Naive thymus-derived CD4-positive, alpha-beta T cell (primary cell): ENCODE results near the gene SLC6A11. TPM values are rescaled to one million over a fixed set of nuclear protein-coding genes. Genes with fewer than 3 reads are reported as not detected.

Experiments
- ATAC-seq: fragments of 150-1000 bp; cut with Tn5 transposase; 2 replicates; pipeline ENCODE4 v1.10.0; 2021; ENCODE audit warnings: mild to moderate bottlenecking, moderate library complexity
- CTCF ChIA-PET: fragments of 350-600 bp; sonication (Branson Sonifier 250); formaldehyde crosslinking; loops from one replicate; lab custom pipeline; 2021; ENCODE audit warnings: antibody characterized with exemption; lab: Charles Lee
- POLR2A ChIA-PET: fragments of 350-600 bp; sonication (Branson Sonifier 250); formaldehyde crosslinking; loops from one replicate; lab custom pipeline; 2021; ENCODE audit warnings: antibody characterized with exemption, inconsistent platforms; lab: Charles Lee
- DNase-seq, 9 donors: peaks; one replicate each; pipeline versions ENCODE4 v3.0.0 to v3.0.0-alpha.2; 2020 to 2022; ENCODE audit warnings: mixed read lengths in 1 of 9
- H3K27ac ChIP-seq: one replicate; pipeline ENCODE4 v1.7.0; 2013; ENCODE audit warnings: mild to moderate bottlenecking, low read depth, low read length, moderate library complexity
- H3K27me3 ChIP-seq, 2 donors: one replicate each; pipeline ENCODE4 v1.7.0; 2013; ENCODE audit warnings: low read length in 2 of 2, mild to moderate bottlenecking in 2 of 2, moderate library complexity in 2 of 2; ENCODE audit not compliant: control insufficient read depth in 2 of 2, insufficient read depth in 2 of 2
- H3K36me3 ChIP-seq, 3 experiments: 1 replicate in 2 of 3; 2 replicates in 1 of 3; pipeline ENCODE4 v1.7.0; 2013; ENCODE audit warnings: low read length in 3 of 3, mild to moderate bottlenecking in 3 of 3, moderate library complexity in 1 of 3; ENCODE audit not compliant: insufficient read depth in 3 of 3, control insufficient read depth in 2 of 3
- H3K4me1 ChIP-seq, 2 donors: one replicate each; pipeline ENCODE4 v1.7.0; 2013; ENCODE audit warnings: low read length in 2 of 2, mild to moderate bottlenecking in 2 of 2, moderate library complexity in 1 of 2; ENCODE audit not compliant: control insufficient read depth in 2 of 2, insufficient read depth in 2 of 2
- H3K4me3 ChIP-seq: 2 replicates; pipeline ENCODE4 v1.7.0; 2013; ENCODE audit warnings: mild to moderate bottlenecking, low read length
- H3K9me3 ChIP-seq, 3 experiments: 1 replicate in 2 of 3; 2 replicates in 1 of 3; pipeline ENCODE4 v1.7.0; 2013; ENCODE audit warnings: low read length in 3 of 3; ENCODE audit not compliant: control insufficient read depth in 2 of 3
- H3K27ac Mint-ChIP-seq, 9 donors: one replicate each; pipeline ENCODE4 v1.8.0; 2020 to 2022; ENCODE audit warnings: mixed read lengths in 9 of 9, mild to moderate bottlenecking in 8 of 9, moderate library complexity in 5 of 9, inconsistent platforms in 2 of 9
- H3K27me3 Mint-ChIP-seq, 5 donors: one replicate each; pipeline ENCODE4 v1.8.0; 2021 to 2022; ENCODE audit warnings: mixed read lengths in 5 of 5, mild to moderate bottlenecking in 1 of 5
- H3K36me3 Mint-ChIP-seq, 5 donors: one replicate each; pipeline ENCODE4 v1.8.0; 2020 to 2022; ENCODE audit warnings: mixed read lengths in 5 of 5, mild to moderate bottlenecking in 3 of 5, inconsistent platforms in 1 of 5
- H3K4me1 Mint-ChIP-seq, 7 donors: one replicate each; pipeline ENCODE4 v1.8.0; 2020 to 2022; ENCODE audit warnings: mixed read lengths in 7 of 7, mild to moderate bottlenecking in 3 of 7, inconsistent platforms in 1 of 7
- H3K4me3 Mint-ChIP-seq, 10 donors: one replicate each; pipeline ENCODE4 v1.8.0; 2020 to 2022; ENCODE audit warnings: mild to moderate bottlenecking in 10 of 10, mixed read lengths in 10 of 10, moderate library complexity in 6 of 10, inconsistent platforms in 2 of 10
- H3K9me3 Mint-ChIP-seq, 11 donors: one replicate each; pipeline ENCODE4 v1.8.0; 2020 to 2022; ENCODE audit warnings: mixed read lengths in 11 of 11, mild to moderate bottlenecking in 4 of 11, inconsistent platforms in 1 of 11, moderate library complexity in 1 of 11
- intact Hi-C, 2 donors: fragments of 100-400 bp; cut with micrococcal nuclease; formaldehyde crosslinking; loops; one replicate each; pipeline ENCODE4 v1.15.1; 2023
- polyA plus RNA-seq, 2 donors: library from polyadenylated mRNA; unstranded; fragments of 300-500 nt; fragmentation: Illumina TruSeq; gene quantifications; one replicate each; pipeline ENCODE4 v1.2.3, GENCODE V29; 2021
- total RNA-seq, 6 experiments: library from RNA in 5 of 6; stranded (reverse) in 5 of 6; gene quantifications; 1 replicate in 5 of 6; 2 replicates in 1 of 6; pipeline ENCODE4 v1.2.3 and lab custom pipeline; 2021 to 2026

The SLC6A11 gene
- total and polyA plus RNA-seq, 7 experiments from 2014 or later, result not detected

DNA sequence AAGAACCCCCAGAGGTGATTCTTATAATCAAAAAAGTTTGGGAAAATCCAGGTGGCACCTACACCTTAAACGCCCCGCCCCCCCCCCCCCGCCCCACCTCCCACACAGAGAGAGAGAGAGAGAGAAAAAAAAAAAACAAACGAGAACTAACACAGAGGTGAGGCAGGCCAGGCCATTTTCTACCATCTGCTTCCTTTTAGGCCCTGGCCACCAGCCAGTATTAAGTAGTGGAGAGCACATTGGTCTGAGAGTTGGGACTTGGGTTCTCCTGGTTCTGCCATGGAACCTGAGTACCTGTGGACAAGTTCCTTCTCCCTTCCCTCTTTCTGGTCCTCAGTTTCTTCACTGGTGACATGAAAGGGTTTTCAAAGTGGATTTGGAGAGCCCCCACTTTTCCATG lies 60.6 kb downstream of the SLC6A11 start:
- Histone ChIP-seq H3K36me3 (no peaks in the 10 kb centered on the region), H3K9me3 (no peaks in the 10 kb centered on the region), H3K4me3 (no peak overlapping the region), H3K4me1 (no peaks in the 10 kb centered on the region), H3K27ac (no peak overlapping the region), H3K27me3 (no peaks in the 10 kb centered on the region)
- ATAC-seq, result no peak
- CTCF ChIA-PET, result no interaction called here
- Mint-ChIP-seq H3K27me3 (peaks cover 3 to 41% (median 25%) of the 10 kb centered on the region in 5 donors), H3K4me3 (no peak overlapping the region), H3K27ac (no peak overlapping the region), H3K36me3 (peaks cover 0 to 3% (median 0%) of the 10 kb centered on the region in 5 donors), H3K4me1 (peaks cover 0 to 2% (median 0%) of the 10 kb centered on the region in 7 donors), H3K9me3 (peaks cover 0 to 4% (median 0%) of the 10 kb centered on the region in 11 donors)
- POLR2A ChIA-PET, result no interaction called here
- DNase-seq, result no peak
- intact Hi-C loops, result no loop called here

- POLR2A ChIA-PET, result no interaction called here
- intact Hi-C loops, result no loop called here
- CTCF ChIA-PET, result no interaction called here
Measured at GRCh38 chr3:10882851-10883250, 66.8 kb downstream of the SLC6A11 start.

GRCh38 chr3:10883478-10884234 lies 67.6 kb downstream of the SLC6A11 start:
- intact Hi-C loops, result no loop called here
- no peak overlapping the region for H3K27ac ChIP-seq
- ChIA-PET CTCF (no interaction called here), POLR2A (no interaction called here)
- H3K36me3 Mint-ChIP-seq, result peaks cover 0 to 3% (median 0%) of the 10 kb centered on the region in 5 donors
- H3K4me1 ChIP-seq, result no peaks in the 10 kb centered on the region
- no peak overlapping the region for H3K4me3 ChIP-seq
- H3K36me3 ChIP-seq, result no peaks in the 10 kb centered on the region
- H3K27me3 ChIP-seq, result no peaks in the 10 kb centered on the region
- no peaks in the 10 kb centered on the region for H3K4me1 Mint-ChIP-seq
- no peaks in the 10 kb centered on the region for H3K9me3 ChIP-seq
- H3K4me3 Mint-ChIP-seq, result no peak overlapping the region
- peaks cover 0 to 25% (median 11%) of the 10 kb centered on the region in 5 donors for H3K27me3 Mint-ChIP-seq
- no peak for DNase-seq
- no peak overlapping the region for H3K27ac Mint-ChIP-seq
- no peak for ATAC-seq
- peaks cover 0 to 5% (median 0%) of the 10 kb centered on the region in 11 donors for H3K9me3 Mint-ChIP-seq

More at GRCh38 chr3:10882851-10883250, 66.8 kb downstream of the SLC6A11 start:
- Mint-ChIP-seq H3K27me3 (peaks cover 0 to 25% (median 12%) of the 10 kb centered on the region in 5 donors), H3K27ac (no peak overlapping the region), H3K4me1 (no peaks in the 10 kb centered on the region), H3K4me3 (no peak overlapping the region), H3K9me3 (peaks cover 0 to 6% (median 0%) of the 10 kb centered on the region in 11 donors), H3K36me3 (peaks cover 0 to 3% (median 0%) of the 10 kb centered on the region in 5 donors)
- Histone ChIP-seq H3K36me3 (no peaks in the 10 kb centered on the region), H3K27ac (no peak overlapping the region), H3K9me3 (no peaks in the 10 kb centered on the region), H3K4me1 (no peaks in the 10 kb centered on the region), H3K4me3 (no peak overlapping the region), H3K27me3 (no peaks in the 10 kb centered on the region)
- no peak for DNase-seq
- ATAC-seq, result no peak

- ChIA-PET CTCF (no interaction called here), POLR2A (no interaction called here)
- Histone ChIP-seq H3K4me1 (no peaks in the 10 kb centered on the region), H3K27me3 (no peaks in the 10 kb centered on the region), H3K27ac (no peak overlapping the region), H3K9me3 (no peaks in the 10 kb centered on the region), H3K36me3 (no peaks in the 10 kb centered on the region), H3K4me3 (no peak overlapping the region)
- no peaks in the 10 kb centered on the region for H3K36me3 Mint-ChIP-seq
- intact Hi-C loops, result no loop called here
- ATAC-seq (no peak), DNase-seq (no peak)
- no peak overlapping the region for H3K27ac Mint-ChIP-seq
- H3K4me1 Mint-ChIP-seq, result no peaks in the 10 kb centered on the region
- H3K9me3 Mint-ChIP-seq, result peaks cover under 1 to 26% (median 6%) of the 10 kb centered on the region in 11 donors
- H3K27me3 Mint-ChIP-seq, result peaks cover 0 to 13% (median 4%) of the 10 kb centered on the region in 5 donors
- no peak overlapping the region for H3K4me3 Mint-ChIP-seq
Measured at GRCh38 chr3:10887015-10887414, 71.0 kb downstream of the SLC6A11 start.

- no peaks in the 10 kb centered on the region for H3K4me1 Mint-ChIP-seq
- H3K36me3 Mint-ChIP-seq, result no peaks in the 10 kb centered on the region
- ATAC-seq (peak; percentile 24), DNase-seq (no peak)
- H3K9me3 Mint-ChIP-seq, result peaks cover 3 to 33% (median 7%) of the 10 kb centered on the region in 11 donors
- H3K27me3 Mint-ChIP-seq, result peaks cover 0 to 20% (median 5%) of the 10 kb centered on the region in 5 donors
- no peak overlapping the region for H3K4me3 ChIP-seq
- H3K36me3 ChIP-seq, result no peaks in the 10 kb centered on the region
- H3K4me3 Mint-ChIP-seq, result no peak overlapping the region
- ChIA-PET CTCF (no interaction called here), POLR2A (no interaction called here)
- no peak overlapping the region for H3K27ac ChIP-seq
- no peaks in the 10 kb centered on the region for H3K9me3 ChIP-seq
- no peaks in the 10 kb centered on the region for H3K4me1 ChIP-seq
- H3K27ac Mint-ChIP-seq, result no peak overlapping the region
- H3K27me3 ChIP-seq, result no peaks in the 10 kb centered on the region
- intact Hi-C loops, result no loop called here
Measured at GRCh38 chr3:10888518-10889090, 72.6 kb downstream of the SLC6A11 start.

GRCh38 chr3:10889206-10889960 lies 73.4 kb downstream of the SLC6A11 start:
- H3K9me3 Mint-ChIP-seq, result peaks cover 3 to 33% (median 7%) of the 10 kb centered on the region in 11 donors
- Histone ChIP-seq H3K36me3 (no peaks in the 10 kb centered on the region), H3K9me3 (no peaks in the 10 kb centered on the region), H3K27ac (no peak overlapping the region), H3K27me3 (no peaks in the 10 kb centered on the region), H3K4me1 (no peaks in the 10 kb centered on the region), H3K4me3 (no peak overlapping the region)
- CTCF ChIA-PET, result no interaction called here
- H3K27ac Mint-ChIP-seq, result no peak overlapping the region
- H3K36me3 Mint-ChIP-seq, result no peaks in the 10 kb centered on the region
- H3K27me3 Mint-ChIP-seq, result peaks cover 0 to 28% (median 10%) of the 10 kb centered on the region in 5 donors
- POLR2A ChIA-PET, result no interaction called here
- H3K4me1 Mint-ChIP-seq, result no peaks in the 10 kb centered on the region
- DNase-seq (no peak), ATAC-seq (no peak)
- no peak overlapping the region for H3K4me3 Mint-ChIP-seq
- intact Hi-C loops, result no loop called here
